ENCODE measurements around the gene RXRA. TPM values are rescaled to one million over a fixed set of nuclear protein-coding genes. Genes with fewer than 3 reads are reported as not detected.

The RXRA gene
- total and polyA plus RNA-seq, 2 of the 4 experiments (the other 2 are of a cell fraction) = 7.5 to 17.9 TPM

DNA sequence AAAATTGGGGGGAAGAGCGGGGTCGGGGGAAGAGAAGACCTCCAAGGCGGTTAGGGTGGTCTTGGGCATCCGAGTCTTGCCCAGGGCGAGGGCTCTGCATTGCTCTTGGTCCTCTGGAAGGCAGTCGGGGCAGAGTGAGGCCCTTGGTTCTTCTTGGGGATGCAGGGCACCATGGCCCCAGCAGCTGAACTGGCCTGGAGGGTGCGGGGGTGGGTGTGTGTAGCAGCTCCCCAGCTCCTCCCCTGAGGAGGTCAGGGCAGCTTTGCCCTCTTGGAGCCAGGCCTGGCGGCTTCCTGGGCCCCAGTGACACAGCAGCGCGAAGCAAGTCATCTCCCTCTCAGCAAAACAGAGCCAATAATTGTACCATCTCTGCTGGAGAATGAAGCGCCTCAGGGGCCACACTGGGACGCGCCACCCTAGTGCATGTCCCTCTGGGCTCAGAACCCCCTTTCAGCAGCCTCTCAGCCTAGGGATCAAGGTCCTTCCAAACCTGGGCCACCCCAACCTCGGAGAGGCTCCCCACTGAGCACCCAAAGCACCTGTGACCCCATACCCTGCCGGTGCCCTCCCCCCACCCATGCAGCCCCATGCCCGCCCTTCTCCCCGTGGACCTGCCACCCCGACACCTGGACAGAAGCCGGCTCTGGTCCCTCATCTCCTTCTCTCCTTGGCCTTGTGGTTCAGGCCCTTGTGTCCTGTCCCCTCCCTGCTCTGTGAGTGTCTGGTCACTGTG is 10.4 kb upstream of the RXRA start:
- Histone ChIP-seq H3K36me3 (ENCODE audit: control insufficient read depth, insufficient read depth, low read length) (no peaks in the 10 kb centered on the region), H3K9me1 (ENCODE audit: insufficient read depth, low read length) (peaks cover 14% of the 10 kb centered on the region), H3K23ac (ENCODE audit: low read depth, low read length) (no peak overlapping the region), H2BK120ac (ENCODE audit: low read depth, low read length) (no peak overlapping the region), H3K4me3 (ENCODE audit: insufficient read depth, low read depth, low read length) (no peak overlapping the region), H4K5ac (ENCODE audit: low read depth, low read length) (no peak overlapping the region), H3K9me3 (ENCODE audit: control insufficient read depth, insufficient read depth, low read length) (peaks cover 14% of the 10 kb centered on the region), H3K4me2 (ENCODE audit: low read depth, low read length) (no peak overlapping the region), H3K18ac (ENCODE audit: low read depth, low read length) (no peak overlapping the region), H2AFZ (replicated peaks; ENCODE audit: low read length, poor library complexity) (peak overlapping the region; percentile 54), H3K4me1 (ENCODE audit: control insufficient read depth, insufficient read depth, low read length) (peaks cover 32% of the 10 kb centered on the region), H3K14ac (replicated peaks; ENCODE audit: low read depth, low read length) (no peak overlapping the region), H3K27ac (ENCODE audit: insufficient read depth, low read length) (no peak overlapping the region), H4K91ac (ENCODE audit: insufficient read depth, low read depth, low read length) (peak overlapping the region; percentile 46; the same call in 1 of the 2 replicates), H3K79me1 (ENCODE audit: low read depth in 1 of 2, low read length in 2 of 2) (no peaks in the 10 kb centered on the region), H3K27me3 (ENCODE audit: control insufficient read depth, insufficient read depth, low read length) (no peaks in the 10 kb centered on the region), H3K9ac (ENCODE audit: low read depth, low read length) (no peak overlapping the region), H3K4ac (ENCODE audit: low read depth, low read length) (0 out of 2 replicates have a peak overlapping the region, but pooled peaks have one; percentile 25), H2AK5ac (ENCODE audit: low read depth, low read length) (peak overlapping the region; percentile 44; the same call in 1 of the 2 replicates), H2BK15ac (ENCODE audit: low read depth, low read length) (no peak overlapping the region), H2BK5ac (ENCODE audit: low read depth, low read length, poor library complexity, severe bottlenecking) (no peak overlapping the region), H4K8ac (ENCODE audit: low read depth in 2 of 2, low read length in 2 of 2) (no peak overlapping the region), H3K56ac (ENCODE audit: extremely low read depth, insufficient read depth, low read length) (no peak overlapping the region), H2BK20ac (ENCODE audit: low read depth, low read length) (no peak overlapping the region), H4K20me1 (ENCODE audit: insufficient read depth, low read length) (no peaks in the 10 kb centered on the region), H2AK9ac (replicated peaks; ENCODE audit: low read depth, low read length, poor library complexity) (peak overlapping the region; percentile 68)
- no TSS peak for BruUV-seq (replicated peaks)
- intact Hi-C loops (cut with micrococcal nuclease) (loop anchor here (5.0 kb wide), 1 partner anchor 99 kb away; no protein-coding TSS in a partner anchor), dilution Hi-C loops (cut with HindIII; ENCODE audit: low sequenced_read_pairs, unreplicated experiment) (no loop called here), in situ Hi-C loops (cut with MboI; ENCODE audit: low sequenced_read_pairs) (no loop called here)
- DNase-seq (no peak), ATAC-seq (ENCODE audit: low read depth) (no peak)
- 90% methylated on average over 13 of the region's 19 CpGs; no CpG with 5 or more reads in 1 of the 2 experiments for WGBS, 2 experiments (ENCODE audit: extremely low coverage in 2 of 2, insufficient read length in 1 of 2)
- no peak for TF ChIP-seq MAFK (IDR thresholded peaks at IDR 0.05; ENCODE audit: low read depth, low read length)
- no peak for TF ChIP-seq RCOR1 (IDR thresholded peaks at IDR 0.05; ENCODE audit: insufficient replicate concordance, low read length)
- TF ChIP-seq, protein P1, sequence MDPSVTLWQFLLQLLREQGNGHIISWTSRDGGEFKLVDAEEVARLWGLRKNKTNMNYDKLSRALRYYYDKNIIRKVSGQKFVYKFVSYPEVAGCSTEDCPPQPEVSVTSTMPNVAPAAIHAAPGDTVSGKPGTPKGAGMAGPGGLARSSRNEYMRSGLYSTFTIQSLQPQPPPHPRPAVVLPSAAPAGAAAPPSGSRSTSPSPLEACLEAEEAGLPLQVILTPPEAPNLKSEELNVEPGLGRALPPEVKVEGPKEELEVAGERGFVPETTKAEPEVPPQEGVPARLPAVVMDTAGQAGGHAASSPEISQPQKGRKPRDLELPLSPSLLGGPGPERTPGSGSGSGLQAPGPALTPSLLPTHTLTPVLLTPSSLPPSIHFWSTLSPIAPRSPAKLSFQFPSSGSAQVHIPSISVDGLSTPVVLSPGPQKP (IDR thresholded peaks at IDR 0.05; ENCODE audit: borderline replicate concordance, low read depth, low read length) = no peak
- TF ChIP-seq, protein P2, sequence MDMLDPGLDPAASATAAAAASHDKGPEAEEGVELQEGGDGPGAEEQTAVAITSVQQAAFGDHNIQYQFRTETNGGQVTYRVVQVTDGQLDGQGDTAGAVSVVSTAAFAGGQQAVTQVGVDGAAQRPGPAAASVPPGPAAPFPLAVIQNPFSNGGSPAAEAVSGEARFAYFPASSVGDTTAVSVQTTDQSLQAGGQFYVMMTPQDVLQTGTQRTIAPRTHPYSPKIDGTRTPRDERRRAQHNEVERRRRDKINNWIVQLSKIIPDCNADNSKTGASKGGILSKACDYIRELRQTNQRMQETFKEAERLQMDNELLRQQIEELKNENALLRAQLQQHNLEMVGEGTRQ (IDR thresholded peaks at IDR 0.05; ENCODE audit: low read depth, low read length) = no peak
- TF ChIP-seq NFE2L2 (IDR thresholded peaks at IDR 0.05; ENCODE audit: low read depth, low read length) = no peak
- no peak for TF ChIP-seq BHLHE40 (IDR thresholded peaks at IDR 0.05; ENCODE audit: low read depth, low read length)
- CTCF ChIA-PET = no interaction called here
- POLR2A ChIA-PET (ENCODE audit: unreplicated experiment) = interaction anchor here (0.6 kb wide), 1 partner anchor 34 kb away, joined by 4 read pairs; no protein-coding TSS in a partner anchor
